HepG2 (cell line): ENCODE measurements around the gene CD101. TPM values are rescaled to one million over a fixed set of nuclear protein-coding genes. Genes with fewer than 3 reads are reported as not detected.

Source experiments
- ATAC-seq: fragments of 200-7000 bp; cut with Tn5 transposase; 3 replicates; pipeline ENCODE4 v1.9.1; 2020; ENCODE audit warnings: mild to moderate bottlenecking, moderate library complexity
- Bru-seq: library from RNA; stranded (reverse); fragments of 400-500 nt; gene quantifications from one replicate; lab custom pipeline; 2021; lab: Mats Ljungman, UMichigan
- BruChase-seq, 2 experiments: library from RNA; stranded (reverse); fragments of 400-500 nt; gene quantifications; one replicate each; lab custom pipeline; 2021; lab: Mats Ljungman, UMichigan
- BruUV-seq: library from RNA; stranded (reverse); fragments of 400-500 nt; replicated peaks from 2 replicates; lab custom pipeline; 2021; lab: Mats Ljungman, UMichigan
- CTCF ChIA-PET: fragments of 300-600 bp; formaldehyde crosslinking; extraction: SDS; loops from one replicate; lab custom pipeline; 2021; ENCODE audit warnings: low total read pairs, inconsistent platforms, low intra/inter-chr PET ratio; lab: Yijun Ruan, JAX
- POLR2A ChIA-PET: fragments of 350-600 bp; sonication (Branson Sonifier 250); formaldehyde crosslinking; loops from one replicate; lab custom pipeline; 2020; ENCODE audit warnings: antibody characterized with exemption, inconsistent platforms; lab: Yijun Ruan, JAX
- DNase-seq: peaks from one replicate; pipeline ENCODE4 v3.0.0-alpha.2; 2015; ENCODE audit warnings: low spot score
- FAIRE-seq: peaks from 3 replicates; lab custom pipeline; 2011; peaks lifted over from hg19 to GRCh38; lab: Jason Lieb, UNC
- H2AFZ ChIP-seq: one replicate; pipeline ENCODE4 v1.6.1; 2011; ENCODE audit warnings: low read length, inconsistent platforms
- H3K27ac ChIP-seq: fragments of 300-600 bp; 3 replicates; pipeline ENCODE4 v1.8.0; 2011; ENCODE audit warnings: mixed run types, mild to moderate bottlenecking, mixed read lengths, low read length, inconsistent platforms; ENCODE audit not compliant: insufficient read depth; ENCODE audit errors: extremely low read length
- H3K27me3 ChIP-seq, 2 experiments: fragments of 200-600 bp in 1 of 2; 2 replicates in 1 of 2; 3 replicates in 1 of 2; pipeline versions ENCODE4 v1.6.0 to v1.8.0; 2011; ENCODE audit warnings: low read length in 2 of 2, mild to moderate bottlenecking in 2 of 2, moderate library complexity in 2 of 2, inconsistent platforms in 1 of 2; ENCODE audit not compliant: insufficient read depth in 2 of 2, control insufficient read depth in 1 of 2
- H3K36me3 ChIP-seq, 2 experiments: fragments of 200-600 bp in 1 of 2; replicated peaks in 1 of 2; 2 replicates in 1 of 2; 3 replicates in 1 of 2; pipeline versions ENCODE4 v1.5.1 to v1.8.0; 2011; ENCODE audit warnings: low read length in 2 of 2, inconsistent platforms in 1 of 2; ENCODE audit not compliant: insufficient read depth in 2 of 2, control insufficient read depth in 1 of 2
- H3K4me1 ChIP-seq: 2 replicates; pipeline ENCODE4 v1.5.1; 2012; ENCODE audit warnings: low read length, inconsistent platforms; ENCODE audit not compliant: insufficient read depth
- H3K4me2 ChIP-seq: 2 replicates; pipeline ENCODE4 v1.6.0; 2011; ENCODE audit warnings: low read depth, low read length, inconsistent platforms
- H3K4me3 ChIP-seq, 3 experiments: fragments of 200-600 bp in 1 of 3; sonication (generic), shearing (Covaris generic) in 1 of 3; replicated peaks in 1 of 3; 2 replicates each; pipeline ENCODE4 v1.5.1; 2011 to 2016; ENCODE audit warnings: low read length in 3 of 3, inconsistent platforms in 2 of 3, low read depth in 2 of 3, mild to moderate bottlenecking in 2 of 3, control low read depth in 1 of 3, mixed read lengths in 1 of 3; ENCODE audit not compliant: insufficient read depth in 1 of 3
- H3K79me2 ChIP-seq: one replicate; pipeline ENCODE4 v1.6.1; 2011; ENCODE audit warnings: low read length, inconsistent platforms; ENCODE audit not compliant: insufficient read depth
- H3K9ac ChIP-seq: 2 replicates; pipeline ENCODE4 v1.6.0; 2011; ENCODE audit warnings: mild to moderate bottlenecking, low read depth, low read length, inconsistent platforms; ENCODE audit not compliant: insufficient read depth
- H3K9me3 ChIP-seq: 2 replicates; pipeline ENCODE4 v1.5.1; 2012; ENCODE audit warnings: mild to moderate bottlenecking, low read length
- H4K20me1 ChIP-seq: 2 replicates; pipeline ENCODE4 v1.6.0; 2011; ENCODE audit warnings: inconsistent platforms, mild to moderate bottlenecking, low read length, moderate library complexity; ENCODE audit not compliant: insufficient read depth
- HES4 ChIP-seq: sonication (generic); formaldehyde crosslinking; IDR thresholded peaks from 2 replicates; pipeline ENCODE4 v1.9.0; 2021; ENCODE audit warnings: mild to moderate bottlenecking, missing genetic modification reagents, borderline replicate concordance
- HNRNPLL ChIP-seq: fragments of 200-400 bp; formaldehyde crosslinking; IDR thresholded peaks from 2 replicates; pipeline ENCODE4 v1.6.1; 2017; ENCODE audit warnings: mild to moderate bottlenecking, low read depth, low read length; ENCODE audit not compliant: poor library complexity, severe bottlenecking
- HOXD1 ChIP-seq: sonication (generic); formaldehyde crosslinking; IDR thresholded peaks from 2 replicates; pipeline ENCODE4 v1.5.0; 2020; ENCODE audit warnings: missing genetic modification reagents
- MBD4 ChIP-seq: IDR thresholded peaks from 2 replicates; pipeline ENCODE4 v1.6.1; 2012; ENCODE audit warnings: low read length, inconsistent platforms, borderline replicate concordance
- RARG ChIP-seq: sonication (generic); formaldehyde crosslinking; IDR thresholded peaks from 2 replicates; pipeline ENCODE4 v1.4.0; 2020; ENCODE audit warnings: low read depth, mild to moderate bottlenecking, missing genetic modification reagents
- TAF15 ChIP-seq: fragments of 200-400 bp; formaldehyde crosslinking; IDR thresholded peaks from one replicate; pipeline ENCODE4 v1.6.1; 2018; ENCODE audit warnings: mild to moderate bottlenecking, low read depth, low read length; ENCODE audit not compliant: poor library complexity, severe bottlenecking
- ZIK1 ChIP-seq: sonication (generic); formaldehyde crosslinking; IDR thresholded peaks from 2 replicates; pipeline ENCODE4 v1.5.0; 2020; ENCODE audit warnings: mild to moderate bottlenecking, low read depth, missing genetic modification reagents, borderline replicate concordance
- ZNF205 ChIP-seq: IDR thresholded peaks from 2 replicates; pipeline ENCODE4 v1.6.1; 2018; ENCODE audit warnings: missing biosample characterization, missing genetic modification reagents
- ZNF274 ChIP-seq: sonication (generic); formaldehyde crosslinking; IDR thresholded peaks from 2 replicates; pipeline ENCODE4 v1.5.1; 2020; ENCODE audit warnings: mild to moderate bottlenecking, missing genetic modification reagents
- ZNF292 ChIP-seq: sonication (generic); formaldehyde crosslinking; IDR thresholded peaks from 2 replicates; pipeline ENCODE4 v1.8.1; 2022; ENCODE audit warnings: mild to moderate bottlenecking, low read depth, missing genetic modification reagents, borderline replicate concordance
- ZNF589 ChIP-seq: sonication (generic); formaldehyde crosslinking; conservative IDR thresholded peaks from 2 replicates; pipeline ENCODE4 v1.8.0; 2022; ENCODE audit warnings: mild to moderate bottlenecking, moderate library complexity, missing genetic modification reagents
- ZSCAN29 ChIP-seq: sonication (generic); formaldehyde crosslinking; conservative IDR thresholded peaks from 2 replicates; pipeline ENCODE4 v1.4.0; 2020; ENCODE audit warnings: mild to moderate bottlenecking, missing genetic modification reagents
- WGBS: methylation state at CpG from one replicate; pipeline ENCODE4 v1.1.6; 2017; ENCODE audit warnings: low lambda C conversion rate; 5-methylcytosine and 5-hydroxymethylcytosine counted together
- in situ Hi-C: cut with HindIII; loops from 2 replicates; pipeline ENCODE4 v1.10.0; 2017; ENCODE audit warnings: low pct_unique_long_range_greater_than_20kb; ENCODE audit not compliant: extremely low pct_ligation_motif_present
- intact Hi-C: fragments of 100-400 bp; cut with micrococcal nuclease; formaldehyde crosslinking; loops from one replicate; pipeline ENCODE4 v1.10.0; 2022; ENCODE audit not compliant: unreplicated experiment
- long read RNA-seq, 2 experiments: library from RNA in 1 of 2; library from polyadenylated mRNA in 1 of 2; stranded (forward) in 1 of 2; unstranded in 1 of 2; transcript quantifications; one replicate each; pipeline ENCODE4 v2.0.0, GENCODE V29; 2019 to 2022
- polyA minus RNA-seq, 3 experiments: library from RNA; depleted of rRNA, polyadenylated mRNA; stranded (reverse); fragments of >200 nt; gene quantifications; 2 replicates each; pipeline ENCODE4 v1.2.3, GENCODE V29; 2011; ENCODE audit warnings: low replicate concordance in 1 of 3
- polyA plus RNA-seq, 8 experiments: library from polyadenylated mRNA; depleted of rRNA in 3 of 8; stranded (reverse) in 7 of 8; unstranded in 1 of 8; fragments of >200 nt; fragmentation: Illumina TruSeq in 4 of 8; extraction: Trizol in 4 of 8; gene quantifications; 2 replicates each; pipeline versions ENCODE4 v1.2.1 to v1.2.3, GENCODE V29; 2011 to 2016; ENCODE audit warnings: low read depth in 4 of 8, missing spikeins in 1 of 8, mixed read lengths in 1 of 8; ENCODE audit not compliant: insufficient read depth in 1 of 8
- total RNA-seq, 5 experiments: library from RNA; depleted of rRNA; stranded (reverse); fragments of >200 nt; fragmentation: Illumina TruSeq; extraction: Trizol; gene quantifications; 2 replicates each; pipeline ENCODE4 v1.2.3, GENCODE V29; 2016; ENCODE audit warnings: low read depth in 1 of 5
- TF ChIP-seq, protein P1 (sequence below): sonication (generic); formaldehyde crosslinking; IDR thresholded peaks from 2 replicates; pipeline ENCODE4 v1.4.0; 2020; ENCODE audit warnings: missing genetic modification reagents

CD101 gene, protein sequence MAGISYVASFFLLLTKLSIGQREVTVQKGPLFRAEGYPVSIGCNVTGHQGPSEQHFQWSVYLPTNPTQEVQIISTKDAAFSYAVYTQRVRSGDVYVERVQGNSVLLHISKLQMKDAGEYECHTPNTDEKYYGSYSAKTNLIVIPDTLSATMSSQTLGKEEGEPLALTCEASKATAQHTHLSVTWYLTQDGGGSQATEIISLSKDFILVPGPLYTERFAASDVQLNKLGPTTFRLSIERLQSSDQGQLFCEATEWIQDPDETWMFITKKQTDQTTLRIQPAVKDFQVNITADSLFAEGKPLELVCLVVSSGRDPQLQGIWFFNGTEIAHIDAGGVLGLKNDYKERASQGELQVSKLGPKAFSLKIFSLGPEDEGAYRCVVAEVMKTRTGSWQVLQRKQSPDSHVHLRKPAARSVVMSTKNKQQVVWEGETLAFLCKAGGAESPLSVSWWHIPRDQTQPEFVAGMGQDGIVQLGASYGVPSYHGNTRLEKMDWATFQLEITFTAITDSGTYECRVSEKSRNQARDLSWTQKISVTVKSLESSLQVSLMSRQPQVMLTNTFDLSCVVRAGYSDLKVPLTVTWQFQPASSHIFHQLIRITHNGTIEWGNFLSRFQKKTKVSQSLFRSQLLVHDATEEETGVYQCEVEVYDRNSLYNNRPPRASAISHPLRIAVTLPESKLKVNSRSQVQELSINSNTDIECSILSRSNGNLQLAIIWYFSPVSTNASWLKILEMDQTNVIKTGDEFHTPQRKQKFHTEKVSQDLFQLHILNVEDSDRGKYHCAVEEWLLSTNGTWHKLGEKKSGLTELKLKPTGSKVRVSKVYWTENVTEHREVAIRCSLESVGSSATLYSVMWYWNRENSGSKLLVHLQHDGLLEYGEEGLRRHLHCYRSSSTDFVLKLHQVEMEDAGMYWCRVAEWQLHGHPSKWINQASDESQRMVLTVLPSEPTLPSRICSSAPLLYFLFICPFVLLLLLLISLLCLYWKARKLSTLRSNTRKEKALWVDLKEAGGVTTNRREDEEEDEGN
- total RNA-seq (2016; rRNA removed; fragmentation: Illumina TruSeq; extraction: Trizol) (0.09 TPM in 1 of 2 replicates, not detected in the other), polyA plus RNA-seq (2011; rRNA removed) (0.05 TPM in 1 of 2 replicates, not detected in the other), polyA minus RNA-seq (2011; rRNA and poly(A)+ RNA removed; ENCODE audit: low replicate concordance) (2.0 TPM in 1 of 2 replicates, not detected in the other), Bru-seq, nascent RNA (percentile 14 among the genes with signal in this experiment), BruChase-seq, experiment 1, labeled RNA remaining after a 6-hour chase (percentile 26 among the genes with signal in this experiment), BruChase-seq, experiment 2, labeled RNA remaining after a 2-hour chase (percentile 27 among the genes with signal in this experiment)
- total RNA-seq (2016; cell fraction: cytosol; rRNA removed; fragmentation: Illumina TruSeq; extraction: Trizol; ENCODE audit: low read depth), result not detected in 2 replicates
- not detected in 2 replicates for total RNA-seq (2016; cell fraction: insoluble cytoplasmic fraction; rRNA removed; fragmentation: Illumina TruSeq; extraction: Trizol)
- total RNA-seq (2016; cell fraction: membrane; rRNA removed; fragmentation: Illumina TruSeq; extraction: Trizol), result not detected in 2 replicates
- 0.19 TPM in 1 of 2 replicates, not detected in the other for total RNA-seq (2016; cell fraction: nucleus; rRNA removed; fragmentation: Illumina TruSeq; extraction: Trizol)
- not detected in 2 replicates for polyA plus RNA-seq (2011; cell fraction: cytosol; rRNA removed)
- polyA plus RNA-seq (2011; cell fraction: nucleus; rRNA removed), result 0.03 TPM in 1 of 2 replicates, not detected in the other
- polyA plus RNA-seq (2012), result not detected in 2 replicates
- not detected in 2 replicates for polyA plus RNA-seq (2016; cell fraction: cytosol; fragmentation: Illumina TruSeq; extraction: Trizol; ENCODE audit: low read depth)
- polyA plus RNA-seq (2016; cell fraction: insoluble cytoplasmic fraction; fragmentation: Illumina TruSeq; extraction: Trizol; ENCODE audit: low read depth), result not detected in 2 replicates
- 0.06 TPM in 1 of 2 replicates, not detected in the other for polyA plus RNA-seq (2016; cell fraction: membrane; fragmentation: Illumina TruSeq; extraction: Trizol; ENCODE audit: low read depth)
- polyA plus RNA-seq (2016; cell fraction: nucleus; fragmentation: Illumina TruSeq; extraction: Trizol; ENCODE audit: insufficient read depth, low read depth), result 0.28 and 0.67 TPM in 2 replicates
- polyA minus RNA-seq (2011; cell fraction: cytosol; rRNA and poly(A)+ RNA removed), result not detected in 2 replicates
- polyA minus RNA-seq (2011; cell fraction: nucleus; rRNA and poly(A)+ RNA removed), result 0.25 TPM in 1 of 2 replicates, not detected in the other
- long read RNA-seq, experiment 1, result 0 reads
- long read RNA-seq, experiment 2, result 0 reads

DNA sequence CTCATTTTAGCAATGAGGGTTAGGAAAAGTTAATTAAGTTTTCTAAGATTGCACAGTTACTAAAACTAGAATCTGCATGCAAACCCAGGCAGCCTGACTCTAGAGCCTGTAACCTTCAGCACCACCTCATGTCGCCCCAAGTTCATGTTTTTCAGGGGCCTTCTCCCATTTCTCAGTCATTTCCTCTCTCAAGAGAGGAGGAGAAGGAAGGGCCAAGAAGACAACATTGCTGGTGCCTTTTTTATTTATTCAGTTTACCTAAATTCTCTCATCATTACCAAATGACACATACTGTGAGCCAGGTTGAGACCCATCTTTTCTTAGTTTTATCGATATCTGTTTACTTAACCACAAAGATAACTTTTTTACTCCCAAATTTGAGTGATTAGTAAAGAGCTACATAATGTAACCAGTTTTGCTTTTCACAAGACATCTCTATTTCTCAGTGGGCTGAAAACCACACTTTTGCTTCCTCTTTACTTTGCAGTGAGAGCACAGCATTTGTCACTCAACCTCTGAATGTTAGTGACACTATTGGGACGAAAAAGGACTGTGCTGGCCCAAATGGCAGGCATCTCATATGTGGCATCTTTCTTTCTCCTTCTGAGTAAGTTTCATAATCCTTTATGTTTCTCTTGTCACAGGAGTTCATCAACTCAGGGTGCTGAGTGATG is at the start of gene CD101:
Gene CD101, plus strand, starts transcription at position 507 of the 674 bp plus-strand sequence. Its CDS starts 58 bp downstream, at position 565.
- Histone ChIP-seq H3K4me2 (no peak within 1 kb of the TSS), H3K27me3 (no peaks in the 10 kb centered on the region), H2AFZ (no peak within 1 kb of the TSS), H3K4me1 (no peaks in the 10 kb centered on the region), H3K9ac (no peak within 1 kb of the TSS), H3K4me3 (no peak within 1 kb of the TSS), H3K36me3 (no peaks in the 10 kb centered on the region), H4K20me1 (no peaks in the 10 kb centered on the region), H3K79me2 (no peaks in the 10 kb centered on the region), H3K9me3 (no peaks in the 10 kb centered on the region), H3K27ac (no peak within 1 kb of the TSS)
- no peak for DNase-seq
- in situ Hi-C loops (no loop called here), intact Hi-C loops (no loop called here)
- ChIA-PET CTCF (no interaction called here), POLR2A (no interaction called here)
- BruUV-seq, result no TSS peak
- no peak for FAIRE-seq
- WGBS, result 43% methylated on average over 3 of the region's 3 CpGs
- no peak for ATAC-seq
- TF ChIP-seq TAF15 (no peak), HOXD1 (no peak), HNRNPLL (no peak), ZNF292 (CRISPR knock-in tag) (no peak), ZIK1 (CRISPR knock-in tag) (no peak), MBD4 (no peak), RARG (CRISPR knock-in tag) (no peak), ZNF589 (CRISPR knock-in tag) (no peak), HES4 (CRISPR knock-in tag) (no peak), ZNF274 (no peak), ZNF205 (CRISPR knock-in tag) (no peak), ZSCAN29 (CRISPR knock-in tag) (no peak)
- TF ChIP-seq, protein P1, sequence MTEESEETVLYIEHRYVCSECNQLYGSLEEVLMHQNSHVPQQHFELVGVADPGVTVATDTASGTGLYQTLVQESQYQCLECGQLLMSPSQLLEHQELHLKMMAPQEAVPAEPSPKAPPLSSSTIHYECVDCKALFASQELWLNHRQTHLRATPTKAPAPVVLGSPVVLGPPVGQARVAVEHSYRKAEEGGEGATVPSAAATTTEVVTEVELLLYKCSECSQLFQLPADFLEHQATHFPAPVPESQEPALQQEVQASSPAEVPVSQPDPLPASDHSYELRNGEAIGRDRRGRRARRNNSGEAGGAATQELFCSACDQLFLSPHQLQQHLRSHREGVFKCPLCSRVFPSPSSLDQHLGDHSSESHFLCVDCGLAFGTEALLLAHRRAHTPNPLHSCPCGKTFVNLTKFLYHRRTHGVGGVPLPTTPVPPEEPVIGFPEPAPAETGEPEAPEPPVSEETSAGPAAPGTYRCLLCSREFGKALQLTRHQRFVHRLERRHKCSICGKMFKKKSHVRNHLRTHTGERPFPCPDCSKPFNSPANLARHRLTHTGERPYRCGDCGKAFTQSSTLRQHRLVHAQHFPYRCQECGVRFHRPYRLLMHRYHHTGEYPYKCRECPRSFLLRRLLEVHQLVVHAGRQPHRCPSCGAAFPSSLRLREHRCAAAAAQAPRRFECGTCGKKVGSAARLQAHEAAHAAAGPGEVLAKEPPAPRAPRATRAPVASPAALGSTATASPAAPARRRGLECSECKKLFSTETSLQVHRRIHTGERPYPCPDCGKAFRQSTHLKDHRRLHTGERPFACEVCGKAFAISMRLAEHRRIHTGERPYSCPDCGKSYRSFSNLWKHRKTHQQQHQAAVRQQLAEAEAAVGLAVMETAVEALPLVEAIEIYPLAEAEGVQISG, result no peak
